Ectodermal cell (in vitro differentiated cells): ENCODE measurements around the gene NELL1.

Source experiments
- H3K27ac ChIP-seq: 2 replicates; pipeline ENCODE4 v1.7.0; 2013; ENCODE audit warnings: mild to moderate bottlenecking, low read depth, low read length; ENCODE audit not compliant: insufficient read depth, poor library complexity, severe bottlenecking
- H3K27me3 ChIP-seq: 2 replicates; pipeline ENCODE4 v1.7.0; 2013; ENCODE audit warnings: mild to moderate bottlenecking, low read length; ENCODE audit not compliant: insufficient read depth, control insufficient read depth, poor library complexity, severe bottlenecking
- H3K36me3 ChIP-seq: one replicate; pipeline ENCODE4 v1.7.0; 2013; ENCODE audit warnings: low read length; ENCODE audit not compliant: control insufficient read depth, insufficient read depth
- H3K4me1 ChIP-seq: one replicate; pipeline ENCODE4 v1.7.0; 2013; ENCODE audit warnings: low read length; ENCODE audit not compliant: control insufficient read depth, insufficient read depth
- H3K4me3 ChIP-seq: 2 replicates; pipeline ENCODE4 v1.7.0; 2013; ENCODE audit warnings: low read depth, low read length, control low read depth; ENCODE audit not compliant: insufficient read depth
- H3K9me3 ChIP-seq: 2 replicates; pipeline ENCODE4 v1.7.0; 2013; ENCODE audit warnings: mild to moderate bottlenecking, low read length, moderate library complexity; ENCODE audit not compliant: control insufficient read depth
- WGBS, 2 experiments: methylation state at CpG; one replicate each; pipeline ENCODE4 v1.1.7; 2013; ENCODE audit warnings: missing lambda C conversion rate in 2 of 2; 5-methylcytosine and 5-hydroxymethylcytosine counted together

Gene NELL1

DNA sequence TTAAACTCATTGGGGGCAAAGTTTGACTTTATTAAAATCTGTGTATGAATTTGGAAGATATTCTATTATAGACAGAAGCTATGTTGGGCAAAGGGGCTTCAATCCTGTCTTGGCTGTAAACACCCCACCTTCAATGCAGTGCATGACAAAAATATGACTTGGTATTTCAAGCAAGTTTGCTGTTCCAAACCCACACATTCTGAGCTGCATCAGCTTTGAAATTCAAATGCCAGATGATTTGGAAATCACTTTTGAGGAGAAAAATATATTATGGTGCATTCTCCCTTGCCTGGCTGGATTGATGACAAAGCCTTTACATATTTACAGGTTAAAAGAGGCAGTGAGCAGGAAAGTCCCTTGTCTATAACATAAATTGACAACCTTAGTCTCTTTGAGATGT lies 760.0 kb downstream of the NELL1 start:
- H3K4me3 ChIP-seq: no peak overlapping the region
- no peaks in the 10 kb centered on the region for H3K36me3 ChIP-seq
- H3K9me3 ChIP-seq: no peaks in the 10 kb centered on the region
- H3K27me3 ChIP-seq: no peaks in the 10 kb centered on the region
- no peaks in the 10 kb centered on the region for H3K4me1 ChIP-seq
- no peak overlapping the region for H3K27ac ChIP-seq

DNA sequence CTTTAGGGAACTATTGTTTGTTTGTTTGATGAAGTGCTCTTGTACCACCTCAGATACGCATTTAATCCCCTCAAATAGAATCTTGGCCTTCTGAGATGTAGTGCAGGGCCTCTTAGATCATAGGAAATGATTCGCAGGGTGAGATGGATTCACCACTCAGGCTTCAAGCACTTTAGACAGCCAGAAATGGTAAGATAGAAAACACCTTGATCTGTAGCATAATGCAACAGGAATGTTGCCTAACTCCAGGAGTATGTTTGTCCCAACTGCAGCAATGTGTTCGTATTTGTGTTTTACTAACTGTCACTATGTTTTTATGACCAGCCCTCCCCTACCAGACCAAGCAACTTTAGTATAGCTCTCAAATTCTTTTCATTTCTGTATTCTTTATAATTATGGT lies 761.2 kb downstream of the NELL1 start:
- H3K27ac ChIP-seq: no peak overlapping the region
- H3K9me3 ChIP-seq: no peaks in the 10 kb centered on the region
- WGBS, 2 experiments: 94 to 95% methylated on average over 3 of the region's 3 CpGs
- H3K4me3 ChIP-seq: no peak overlapping the region
- no peaks in the 10 kb centered on the region for H3K27me3 ChIP-seq
- H3K36me3 ChIP-seq: no peaks in the 10 kb centered on the region
- H3K4me1 ChIP-seq: no peaks in the 10 kb centered on the region

- H3K27me3 ChIP-seq: no peaks in the 10 kb centered on the region
- H3K4me1 ChIP-seq: no peaks in the 10 kb centered on the region
- H3K4me3 ChIP-seq: no peak overlapping the region
- no peaks in the 10 kb centered on the region for H3K9me3 ChIP-seq
- H3K36me3 ChIP-seq: no peaks in the 10 kb centered on the region
- 93 to 95% methylated on average over 2 of the region's 2 CpGs for WGBS, 2 experiments
- no peak overlapping the region for H3K27ac ChIP-seq
Observed at GRCh38 chr11:21446939-21447590, 777.7 kb downstream of the NELL1 start.

GRCh38 chr11:21447871-21448270 lies 778.5 kb downstream of the NELL1 start:
- Histone ChIP-seq H3K4me3 (no peak overlapping the region), H3K27ac (no peak overlapping the region), H3K9me3 (no peaks in the 10 kb centered on the region), H3K4me1 (no peaks in the 10 kb centered on the region), H3K27me3 (no peaks in the 10 kb centered on the region), H3K36me3 (no peaks in the 10 kb centered on the region)
- 73% methylated on average over 3 of the region's 3 CpGs for WGBS, 2 experiments

GRCh38 chr11:21456186-21456585 lies 786.8 kb downstream of the NELL1 start:
- H3K4me1 ChIP-seq: no peaks in the 10 kb centered on the region
- WGBS, 2 experiments: 100% methylated on average over 1 of the region's 1 CpG; no CpG with 5 or more reads in 1 of the 2 experiments
- H3K4me3 ChIP-seq: no peak overlapping the region
- no peaks in the 10 kb centered on the region for H3K36me3 ChIP-seq
- H3K27me3 ChIP-seq: no peaks in the 10 kb centered on the region
- H3K27ac ChIP-seq: no peak overlapping the region
- H3K9me3 ChIP-seq: no peaks in the 10 kb centered on the region

- H3K4me3 ChIP-seq: no peak overlapping the region
- H3K36me3 ChIP-seq: no peaks in the 10 kb centered on the region
- no peaks in the 10 kb centered on the region for H3K27me3 ChIP-seq
- no peak overlapping the region for H3K27ac ChIP-seq
- no peaks in the 10 kb centered on the region for H3K4me1 ChIP-seq
- H3K9me3 ChIP-seq: no peaks in the 10 kb centered on the region
Observed at GRCh38 chr11:21460082-21460481, 790.7 kb downstream of the NELL1 start.

- Histone ChIP-seq H3K9me3 (no peaks in the 10 kb centered on the region), H3K27me3 (no peaks in the 10 kb centered on the region), H3K36me3 (no peaks in the 10 kb centered on the region), H3K27ac (no peak overlapping the region), H3K4me3 (no peak overlapping the region), H3K4me1 (no peaks in the 10 kb centered on the region)
- 98 to 100% methylated on average over 1 of the region's 1 CpG for WGBS, 2 experiments
Observed at GRCh38 chr11:21461701-21462100, 792.3 kb downstream of the NELL1 start.

GRCh38 chr11:21464601-21465193 lies 795.3 kb downstream of the NELL1 start:
- WGBS, 2 experiments: 94 to 96% methylated on average over 2 of the region's 2 CpGs
- Histone ChIP-seq H3K27me3 (no peaks in the 10 kb centered on the region), H3K9me3 (no peaks in the 10 kb centered on the region), H3K4me3 (no peak overlapping the region), H3K36me3 (no peaks in the 10 kb centered on the region), H3K27ac (no peak overlapping the region), H3K4me1 (no peaks in the 10 kb centered on the region)

GRCh38 chr11:21465203-21465602 lies 795.8 kb downstream of the NELL1 start:
- no peak overlapping the region for H3K27ac ChIP-seq
- H3K4me3 ChIP-seq: no peak overlapping the region
- no peaks in the 10 kb centered on the region for H3K4me1 ChIP-seq
- no peaks in the 10 kb centered on the region for H3K36me3 ChIP-seq
- H3K9me3 ChIP-seq: no peaks in the 10 kb centered on the region
- WGBS, 2 experiments: 91 to 96% methylated on average over 1 of the region's 1 CpG
- H3K27me3 ChIP-seq: no peaks in the 10 kb centered on the region

- WGBS, 2 experiments: 96% methylated on average over 4 of the region's 4 CpGs
- no peaks in the 10 kb centered on the region for H3K4me1 ChIP-seq
- no peak overlapping the region for H3K4me3 ChIP-seq
- H3K9me3 ChIP-seq: no peaks in the 10 kb centered on the region
- no peak overlapping the region for H3K27ac ChIP-seq
- H3K36me3 ChIP-seq: no peaks in the 10 kb centered on the region
- H3K27me3 ChIP-seq: no peaks in the 10 kb centered on the region
Observed at GRCh38 chr11:21465920-21466319, 796.5 kb downstream of the NELL1 start.

DNA sequence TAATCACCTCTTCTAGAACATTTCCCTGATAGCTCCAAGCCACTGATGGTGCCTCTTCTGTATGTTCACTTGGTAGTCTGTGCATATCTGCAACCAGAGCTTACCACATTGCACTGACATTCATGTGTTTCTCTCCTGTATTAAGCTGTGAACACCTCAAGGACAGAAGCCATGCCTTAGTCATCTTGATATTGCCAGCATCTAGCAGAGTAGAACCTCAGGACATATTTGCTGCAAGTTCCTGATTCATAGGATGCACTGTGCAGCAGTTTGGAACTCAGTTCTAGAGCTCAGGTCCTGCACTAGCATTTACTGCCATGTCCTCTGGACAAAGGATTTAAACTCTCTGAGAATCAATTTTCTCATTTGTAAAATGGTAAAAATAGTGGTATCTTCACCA lies 801.1 kb downstream of the NELL1 start:
- no peak overlapping the region for H3K4me3 ChIP-seq
- H3K36me3 ChIP-seq: no peaks in the 10 kb centered on the region
- H3K27ac ChIP-seq: no peak overlapping the region
- no peaks in the 10 kb centered on the region for H3K27me3 ChIP-seq
- H3K4me1 ChIP-seq: no peaks in the 10 kb centered on the region
- H3K9me3 ChIP-seq: no peaks in the 10 kb centered on the region
